ENCODE data around the gene SPEG. TPM values are rescaled to one million over a fixed set of nuclear protein-coding genes. Genes with fewer than 3 reads are reported as not detected.

Gene SPEG
- total RNA-seq, 1 experiment from 2014 or later: 16.7 TPM

DNA sequence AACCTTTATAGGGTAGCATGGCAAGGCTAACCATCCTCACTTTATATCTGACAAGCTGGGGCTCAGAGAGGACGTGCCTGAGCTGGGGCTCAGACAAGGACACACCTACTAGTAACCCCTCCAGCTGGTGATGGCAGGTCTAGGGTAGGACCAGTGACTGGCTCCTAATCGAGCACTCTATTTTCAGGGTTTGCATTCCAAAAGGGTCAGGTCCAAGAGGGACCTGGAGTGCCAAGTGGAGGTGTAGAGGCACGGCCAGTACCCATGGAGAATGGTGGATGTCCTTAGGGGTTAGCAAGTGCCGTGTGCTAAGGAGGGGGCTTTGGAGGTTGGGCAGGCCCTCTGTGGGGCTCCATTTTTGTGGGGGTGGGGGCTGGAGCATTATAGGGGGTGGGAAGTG is 17.7 kb upstream of the SPEG start:
- CTCF ChIA-PET: interaction anchor here (0.6 to 0.8 kb wide), 2 partner anchors 120 to 440 kb away, joined by 3 to 5 read pairs; no protein-coding TSS in a partner anchor
- no peak overlapping the region for H3K27ac Mint-ChIP-seq (ENCODE audit: unreplicated experiment)

DNA sequence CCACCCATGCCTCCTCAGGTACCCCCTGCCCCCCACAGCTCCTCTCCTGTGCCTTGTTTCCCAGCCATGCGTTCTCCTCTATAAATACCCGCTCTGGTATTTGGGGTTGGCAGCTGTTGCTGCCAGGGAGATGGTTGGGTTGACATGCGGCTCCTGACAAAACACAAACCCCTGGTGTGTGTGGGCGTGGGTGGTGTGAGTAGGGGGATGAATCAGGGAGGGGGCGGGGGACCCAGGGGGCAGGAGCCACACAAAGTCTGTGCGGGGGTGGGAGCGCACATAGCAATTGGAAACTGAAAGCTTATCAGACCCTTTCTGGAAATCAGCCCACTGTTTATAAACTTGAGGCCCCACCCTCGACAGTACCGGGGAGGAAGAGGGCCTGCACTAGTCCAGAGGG is 17.3 kb upstream of the SPEG start:
- TF ChIP-seq, protein P1, sequence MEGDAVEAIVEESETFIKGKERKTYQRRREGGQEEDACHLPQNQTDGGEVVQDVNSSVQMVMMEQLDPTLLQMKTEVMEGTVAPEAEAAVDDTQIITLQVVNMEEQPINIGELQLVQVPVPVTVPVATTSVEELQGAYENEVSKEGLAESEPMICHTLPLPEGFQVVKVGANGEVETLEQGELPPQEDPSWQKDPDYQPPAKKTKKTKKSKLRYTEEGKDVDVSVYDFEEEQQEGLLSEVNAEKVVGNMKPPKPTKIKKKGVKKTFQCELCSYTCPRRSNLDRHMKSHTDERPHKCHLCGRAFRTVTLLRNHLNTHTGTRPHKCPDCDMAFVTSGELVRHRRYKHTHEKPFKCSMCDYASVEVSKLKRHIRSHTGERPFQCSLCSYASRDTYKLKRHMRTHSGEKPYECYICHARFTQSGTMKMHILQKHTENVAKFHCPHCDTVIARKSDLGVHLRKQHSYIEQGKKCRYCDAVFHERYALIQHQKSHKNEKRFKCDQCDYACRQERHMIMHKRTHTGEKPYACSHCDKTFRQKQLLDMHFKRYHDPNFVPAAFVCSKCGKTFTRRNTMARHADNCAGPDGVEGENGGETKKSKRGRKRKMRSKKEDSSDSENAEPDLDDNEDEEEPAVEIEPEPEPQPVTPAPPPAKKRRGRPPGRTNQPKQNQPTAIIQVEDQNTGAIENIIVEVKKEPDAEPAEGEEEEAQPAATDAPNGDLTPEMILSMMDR (IDR thresholded peaks at IDR 0.05; ENCODE audit: unreplicated experiment): no peak
- H3K4me3 Mint-ChIP-seq (ENCODE audit: low read depth, unreplicated experiment): no peak overlapping the region
- peaks cover 40% of the 10 kb centered on the region for H3K27me3 Mint-ChIP-seq (ENCODE audit: unreplicated experiment)
- H3K36me3 Mint-ChIP-seq (ENCODE audit: insufficient read depth, unreplicated experiment): no peaks in the 10 kb centered on the region
- H3K9me3 Mint-ChIP-seq (ENCODE audit: low read depth, unreplicated experiment): no peaks in the 10 kb centered on the region
- intact Hi-C loops (cut with micrococcal nuclease; ENCODE audit: unreplicated experiment): no loop called here
- CTCF ChIA-PET: interaction anchor here (0.6 kb wide), 1 partner anchor 440 kb away, joined by 3 read pairs; no protein-coding TSS in a partner anchor
- BruUV-seq (replicated peaks): no TSS peak
- no peak for DNase-seq
- no peaks in the 10 kb centered on the region for H3K4me1 Mint-ChIP-seq (ENCODE audit: low read depth, unreplicated experiment)
- no peak overlapping the region for H3K27ac Mint-ChIP-seq (ENCODE audit: unreplicated experiment)

More for the DNA sequence above, 17.7 kb upstream of the SPEG start:
- H3K4me3 Mint-ChIP-seq (ENCODE audit: low read depth, unreplicated experiment): no peak overlapping the region
- DNase-seq: no peak
- intact Hi-C loops (cut with micrococcal nuclease; ENCODE audit: unreplicated experiment): no loop called here
- BruUV-seq (replicated peaks): no TSS peak
- no peaks in the 10 kb centered on the region for H3K36me3 Mint-ChIP-seq (ENCODE audit: insufficient read depth, unreplicated experiment)
- H3K4me1 Mint-ChIP-seq (ENCODE audit: low read depth, unreplicated experiment): no peaks in the 10 kb centered on the region
- H3K27me3 Mint-ChIP-seq (ENCODE audit: unreplicated experiment): peaks cover 40% of the 10 kb centered on the region
- no peaks in the 10 kb centered on the region for H3K9me3 Mint-ChIP-seq (ENCODE audit: low read depth, unreplicated experiment)
- TF ChIP-seq, protein P1 (IDR thresholded peaks at IDR 0.05; ENCODE audit: unreplicated experiment): no peak

DNA sequence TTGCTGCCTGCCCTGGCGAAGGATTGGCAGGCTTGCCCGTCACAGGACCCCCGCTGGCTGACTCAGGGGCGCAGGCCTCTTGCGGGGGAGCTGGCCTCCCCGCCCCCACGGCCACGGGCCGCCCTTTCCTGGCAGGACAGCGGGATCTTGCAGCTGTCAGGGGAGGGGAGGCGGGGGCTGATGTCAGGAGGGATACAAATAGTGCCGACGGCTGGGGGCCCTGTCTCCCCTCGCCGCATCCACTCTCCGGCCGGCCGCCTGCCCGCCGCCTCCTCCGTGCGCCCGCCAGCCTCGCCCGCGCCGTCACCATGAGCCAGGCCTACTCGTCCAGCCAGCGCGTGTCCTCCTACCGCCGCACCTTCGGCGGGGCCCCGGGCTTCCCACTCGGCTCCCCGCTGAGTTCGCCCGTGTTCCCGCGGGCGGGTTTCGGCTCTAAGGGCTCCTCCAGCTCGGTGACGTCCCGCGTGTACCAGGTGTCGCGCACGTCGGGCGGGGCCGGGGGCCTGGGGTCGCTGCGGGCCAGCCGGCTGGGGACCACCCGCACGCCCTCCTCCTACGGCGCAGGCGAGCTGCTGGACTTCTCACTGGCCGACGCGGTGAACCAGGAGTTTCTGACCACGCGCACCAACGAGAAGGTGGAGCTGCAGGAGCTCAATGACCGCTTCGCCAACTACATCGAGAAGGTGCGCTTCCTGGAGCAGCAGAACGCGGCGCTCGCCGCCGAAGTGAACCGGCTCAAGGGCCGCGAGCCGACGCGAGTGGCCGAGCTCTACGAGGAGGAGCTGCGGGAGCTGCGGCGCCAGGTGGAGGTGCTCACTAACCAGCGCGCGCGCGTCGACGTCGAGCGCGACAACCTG is 16.3 kb upstream of the SPEG start, which contains the start of gene DES:
DES (plus strand) TSS at position 223 of the 857 bp plus-strand sequence; CDS start at position 309, 86 bp downstream.
- CTCF ChIA-PET: interaction anchor here (0.6 kb wide), 1 partner anchor 48 kb away, joined by 4 read pairs; no protein-coding TSS in a partner anchor

DNA sequence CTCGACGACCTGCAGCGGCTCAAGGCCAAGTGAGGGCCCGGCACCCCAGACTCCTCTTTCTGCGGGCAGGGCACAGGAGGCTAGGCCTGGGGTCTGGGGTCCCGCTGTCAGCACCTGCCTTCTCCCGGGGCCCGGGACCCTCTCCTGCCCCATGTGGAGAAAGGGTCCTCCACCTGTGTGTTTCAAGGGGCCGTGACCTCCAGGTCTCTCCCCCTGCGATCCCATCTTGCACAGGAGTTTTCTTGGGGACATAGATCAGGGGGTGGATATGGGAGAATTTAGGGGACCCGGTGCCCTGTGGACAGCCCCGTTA is 15.7 kb upstream of the SPEG start:
- Mint-ChIP-seq H3K4me1 (ENCODE audit: low read depth, unreplicated experiment) (no peaks in the 10 kb centered on the region), H3K4me3 (ENCODE audit: low read depth, unreplicated experiment) (no peak overlapping the region), H3K36me3 (ENCODE audit: insufficient read depth, unreplicated experiment) (no peaks in the 10 kb centered on the region), H3K9me3 (ENCODE audit: low read depth, unreplicated experiment) (no peaks in the 10 kb centered on the region), H3K27ac (ENCODE audit: unreplicated experiment) (no peak overlapping the region), H3K27me3 (ENCODE audit: unreplicated experiment) (peaks cover 33% of the 10 kb centered on the region)
- TF ChIP-seq, protein P1 (IDR thresholded peaks at IDR 0.05; ENCODE audit: unreplicated experiment): no peak
- intact Hi-C loops (cut with micrococcal nuclease; ENCODE audit: unreplicated experiment): no loop called here
- CTCF ChIA-PET: interaction anchor here (0.6 kb wide), 1 partner anchor 47 kb away, joined by 4 read pairs; no protein-coding TSS in a partner anchor
- no peak for DNase-seq
- BruUV-seq (replicated peaks): no TSS peak

More for the DNA sequence above, 16.3 kb upstream of the SPEG start, which contains the start of gene DES:
- no peaks in the 10 kb centered on the region for H3K9me3 Mint-ChIP-seq (ENCODE audit: low read depth, unreplicated experiment)
- no TSS peak for BruUV-seq (replicated peaks)
- H3K27ac Mint-ChIP-seq (ENCODE audit: unreplicated experiment): no peak within 1 kb of the TSS
- no peaks in the 10 kb centered on the region for H3K36me3 Mint-ChIP-seq (ENCODE audit: insufficient read depth, unreplicated experiment)
- no peak within 1 kb of the TSS for H3K4me3 Mint-ChIP-seq (ENCODE audit: low read depth, unreplicated experiment)
- DNase-seq: no peak
- H3K4me1 Mint-ChIP-seq (ENCODE audit: low read depth, unreplicated experiment): no peaks in the 10 kb centered on the region
- TF ChIP-seq, protein P1 (IDR thresholded peaks at IDR 0.05; ENCODE audit: unreplicated experiment): no peak
- peaks cover 33% of the 10 kb centered on the region for H3K27me3 Mint-ChIP-seq (ENCODE audit: unreplicated experiment)
- intact Hi-C loops (cut with micrococcal nuclease; ENCODE audit: unreplicated experiment): no loop called here

Measured in Calu3 (cell line).